Measurements from ENCODE around the gene ANKRD6.

ANKRD6 gene

DNA sequence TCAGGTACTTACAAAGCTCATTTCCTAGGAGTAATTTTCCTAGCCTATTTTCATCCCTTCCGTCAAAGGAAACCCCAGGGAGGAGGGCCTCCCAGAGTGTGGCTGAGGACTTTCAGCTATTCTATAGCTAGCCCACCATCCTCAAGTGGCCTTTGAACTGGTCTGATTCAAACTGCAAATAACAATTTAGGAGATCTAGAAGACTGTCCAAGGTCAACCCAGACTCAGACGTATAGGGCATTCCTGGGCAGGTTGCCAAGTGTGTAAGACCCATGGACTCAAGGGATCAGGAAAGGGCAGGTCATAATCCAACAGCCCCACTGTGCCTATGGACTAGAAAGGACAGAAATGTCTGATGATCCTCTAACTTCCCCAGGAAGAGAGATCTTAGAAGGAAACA is 18.7 kb upstream of the ANKRD6 start:
- DNase-seq: no peak

DNA sequence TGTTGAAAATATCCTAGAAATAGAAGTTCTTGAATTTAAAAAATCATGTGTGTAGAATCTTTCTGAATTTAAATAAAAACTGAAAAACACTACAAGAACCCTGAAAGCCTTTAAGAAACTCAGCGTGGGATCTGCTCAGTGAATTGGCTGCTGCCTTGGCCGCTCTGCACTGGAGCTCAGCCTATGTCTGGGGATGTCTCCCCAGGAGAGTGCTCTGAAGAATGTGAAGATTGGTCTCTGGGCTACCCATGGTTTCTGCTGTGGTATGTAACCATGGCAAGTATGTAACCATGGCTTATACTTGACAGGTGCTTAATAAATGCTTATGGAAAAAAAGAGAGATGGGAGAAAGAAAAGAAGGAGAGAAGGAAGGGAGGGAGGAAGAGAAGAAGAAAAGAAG is 17.8 kb upstream of the ANKRD6 start:
- no peak for DNase-seq

DNA sequence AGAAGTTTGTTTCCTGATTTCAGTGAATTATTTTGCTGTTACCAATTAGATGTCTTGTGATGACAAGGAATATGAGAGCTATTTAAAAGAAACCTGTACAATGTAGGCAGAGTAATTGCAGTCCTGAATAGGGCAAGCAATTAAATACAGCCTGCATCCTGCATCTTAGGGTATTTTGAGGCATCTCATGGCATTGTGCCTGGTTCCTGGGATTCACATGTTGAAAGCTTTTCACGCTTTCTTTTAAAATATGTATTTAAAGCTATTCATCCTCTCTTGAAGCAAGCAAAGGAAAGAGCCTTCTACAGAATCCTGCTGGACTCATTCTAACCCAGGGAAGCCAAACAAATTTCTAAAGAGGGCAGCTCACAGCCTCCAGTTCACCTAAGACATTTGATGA is 16.2 kb upstream of the ANKRD6 start:
- no peak for DNase-seq

DNA sequence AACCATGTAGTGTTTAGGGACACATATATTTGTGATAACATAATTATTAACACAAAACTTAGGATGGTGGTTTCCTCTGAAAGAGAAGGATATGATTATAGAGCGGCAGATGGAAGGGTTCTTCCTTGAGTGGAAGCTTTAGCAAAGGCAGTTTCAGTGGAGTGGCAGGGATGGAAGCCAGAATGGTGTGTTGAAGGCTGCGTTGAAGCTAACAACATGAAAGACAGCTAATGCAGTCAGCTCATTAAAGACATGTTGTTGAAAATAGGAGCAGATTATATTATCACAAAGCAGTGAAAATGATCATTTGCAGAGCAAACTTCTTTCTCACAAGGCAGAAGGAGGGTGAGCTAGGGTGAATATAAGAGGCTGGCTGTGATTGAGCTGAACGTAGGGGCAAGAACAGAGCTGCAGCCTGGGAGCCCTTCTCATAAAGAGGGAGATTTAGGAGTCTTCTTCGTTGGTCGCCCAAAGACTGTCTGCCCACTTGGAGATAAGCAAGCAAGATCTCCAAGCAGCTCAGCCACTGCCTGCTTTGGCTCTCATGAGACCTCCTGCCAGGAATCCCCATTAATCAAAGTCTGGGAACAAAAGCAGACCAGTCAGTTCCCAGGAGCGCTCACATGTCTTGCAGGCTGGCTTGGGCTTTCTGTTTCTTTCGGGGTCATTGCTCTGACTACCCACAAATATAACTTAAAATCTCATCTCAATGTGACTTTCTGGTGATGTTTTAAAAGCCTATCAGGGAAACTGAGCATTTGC is 2.6 kb upstream of the ANKRD6 start:
- DNase-seq: no peak

DNA sequence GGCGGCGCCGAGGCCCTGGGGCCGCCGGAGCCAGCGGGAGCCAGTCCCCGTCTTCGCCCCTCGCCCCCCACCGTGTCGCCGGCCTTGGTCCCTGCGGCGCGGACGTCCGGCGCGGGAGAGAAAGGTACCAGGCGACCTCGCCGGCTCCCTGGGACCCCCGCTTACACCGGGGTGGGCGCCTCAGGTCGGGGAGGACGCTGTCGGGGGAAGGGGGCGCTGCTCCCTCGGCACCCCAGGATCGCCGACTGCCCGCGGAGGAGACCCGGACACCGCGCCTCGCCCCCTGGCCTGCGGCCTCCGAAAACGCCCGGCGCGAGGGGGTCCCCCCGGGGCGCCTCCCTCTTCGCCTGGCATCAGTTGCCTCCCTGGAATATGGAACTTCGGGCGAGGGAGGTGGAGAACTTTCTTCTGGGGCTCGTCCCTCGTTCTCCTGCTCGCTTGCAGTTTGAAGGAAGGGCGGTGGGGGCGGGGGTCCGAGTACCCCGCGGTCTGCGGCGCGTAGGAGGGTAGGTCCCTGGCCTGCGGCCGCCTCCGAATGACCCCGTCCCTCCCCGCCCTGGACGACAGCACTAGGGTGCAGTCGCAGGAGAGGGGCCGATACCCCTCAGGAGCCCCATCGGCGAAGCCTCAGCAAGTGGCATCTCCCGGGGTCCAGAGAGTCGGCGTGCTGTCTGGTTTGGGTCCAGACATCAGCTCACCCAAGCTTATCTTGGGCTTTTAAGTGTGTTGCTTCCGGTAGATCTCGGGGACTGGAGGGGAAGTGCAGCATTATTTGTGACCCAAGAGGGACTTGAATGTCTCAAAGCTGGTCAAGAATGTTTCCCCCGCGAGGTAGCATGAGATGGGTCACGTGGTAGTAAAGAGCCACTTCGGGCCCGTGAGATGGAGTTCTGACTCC is 549 bp downstream of the ANKRD6 start:
- no peak for DNase-seq

DNA sequence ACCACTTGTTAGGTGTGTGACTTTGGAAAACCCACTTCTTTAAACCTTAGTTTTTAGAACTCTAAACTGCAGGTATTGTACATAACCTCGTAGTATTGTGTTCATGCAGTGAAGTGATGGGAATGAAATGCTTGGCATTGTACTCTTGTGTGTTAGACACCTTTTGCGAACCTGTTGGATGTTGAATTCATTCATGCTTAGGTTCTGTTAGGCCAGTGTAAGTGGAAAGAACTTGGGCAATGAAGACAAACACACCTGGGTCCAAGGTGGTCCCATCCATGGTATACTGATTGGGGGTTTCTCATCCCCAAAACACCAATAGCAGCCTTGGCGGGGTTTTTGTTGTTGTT is 1.2 kb downstream of the ANKRD6 start:
- no peak for DNase-seq

DNA sequence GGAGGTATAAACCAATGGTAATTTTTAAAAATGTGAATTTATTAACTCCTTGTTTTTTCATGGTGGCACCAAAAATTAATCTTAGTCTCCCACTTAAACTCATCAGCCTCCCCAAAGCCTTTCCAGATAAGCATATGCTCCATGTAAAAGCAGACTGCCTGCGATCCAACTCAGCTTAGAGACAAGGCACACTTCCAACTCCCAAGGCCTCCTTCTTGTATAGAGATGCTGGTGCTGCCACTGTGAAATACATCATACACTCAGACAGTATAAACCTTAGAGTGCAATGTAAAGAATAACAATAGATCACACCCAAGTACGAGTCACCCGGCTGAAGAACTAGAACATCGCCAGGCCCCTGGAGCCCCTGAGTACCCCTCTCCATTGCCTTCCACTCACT is 2.0 kb downstream of the ANKRD6 start:
- DNase-seq: no peak

DNA sequence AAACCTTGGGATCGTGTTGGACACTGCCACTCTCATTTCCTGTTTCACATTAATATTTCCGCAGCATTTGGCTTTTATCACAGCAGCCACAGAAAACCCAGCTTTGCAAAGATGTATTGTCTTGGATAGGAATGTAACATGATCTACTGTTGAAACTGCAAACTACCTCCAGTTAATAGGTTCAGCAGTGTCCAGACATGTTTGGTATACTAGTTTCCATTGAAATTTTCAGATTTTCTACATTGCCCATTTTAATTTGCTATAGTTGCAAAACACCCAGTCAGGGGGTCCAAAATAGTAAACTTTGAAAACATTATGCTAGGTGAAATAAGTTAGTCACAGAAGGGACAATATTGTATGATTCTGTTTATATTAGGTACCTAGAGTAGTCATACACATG is 3.3 kb downstream of the ANKRD6 start:
- DNase-seq: no peak

DNA sequence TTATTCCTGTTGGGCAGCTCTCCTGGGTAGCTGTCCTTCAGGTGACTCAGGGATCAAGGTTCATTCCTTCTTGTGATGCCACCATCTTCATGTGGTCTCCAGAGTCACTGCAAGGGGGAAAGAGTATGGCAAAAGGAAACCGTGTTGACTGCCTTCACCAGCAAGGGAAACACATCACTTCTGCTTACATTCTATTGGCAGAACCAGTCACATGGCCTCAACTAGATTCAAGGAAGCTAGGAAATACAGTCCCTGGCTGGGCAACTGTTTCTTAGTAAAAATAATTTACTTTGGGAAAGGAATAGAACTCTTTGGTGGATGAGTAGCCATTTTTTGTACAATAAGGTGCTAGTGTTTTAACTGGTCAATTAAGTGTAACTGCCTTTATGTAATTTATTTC is 5.3 kb downstream of the ANKRD6 start:
- no peak for DNase-seq

DNA sequence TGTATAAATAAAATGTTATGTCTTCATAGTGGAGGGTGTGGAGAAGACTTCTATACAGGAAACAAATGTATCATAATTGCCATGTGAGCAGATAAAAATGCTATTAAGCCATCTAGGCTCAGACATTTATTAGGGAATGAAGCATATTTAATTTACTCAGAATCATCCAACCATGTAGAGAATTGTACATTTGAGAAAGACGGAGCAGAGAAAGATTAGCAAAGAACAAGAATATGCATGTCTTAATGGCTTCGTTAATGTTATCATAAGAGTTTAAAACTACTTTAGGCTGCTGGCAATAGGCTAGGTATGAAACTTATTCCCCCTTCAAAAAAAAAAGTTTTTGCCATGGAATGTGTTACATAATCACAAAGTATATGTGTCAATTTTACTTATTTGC is 6.1 kb downstream of the ANKRD6 start:
- DNase-seq: no peak

DNA sequence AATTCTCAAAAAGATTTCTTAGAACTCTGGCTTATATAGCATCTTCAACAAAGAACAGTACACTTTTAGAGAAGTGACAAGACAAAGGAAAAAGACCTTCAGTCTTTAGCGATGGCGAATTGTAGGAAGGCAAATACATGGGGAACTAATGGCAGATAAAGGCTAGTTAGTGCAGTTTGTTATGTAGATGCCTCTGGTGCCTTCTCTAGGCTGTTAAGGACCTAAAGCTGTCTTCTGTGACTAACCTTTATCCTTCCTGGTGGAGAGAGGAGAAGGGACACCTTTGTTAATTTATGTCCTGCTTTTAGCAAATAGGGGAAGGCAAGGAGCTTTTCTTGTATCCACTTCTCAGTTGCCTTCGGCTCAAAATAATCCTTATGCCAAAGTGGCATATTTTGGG is 7.2 kb downstream of the ANKRD6 start:
- DNase-seq: no peak

DNA sequence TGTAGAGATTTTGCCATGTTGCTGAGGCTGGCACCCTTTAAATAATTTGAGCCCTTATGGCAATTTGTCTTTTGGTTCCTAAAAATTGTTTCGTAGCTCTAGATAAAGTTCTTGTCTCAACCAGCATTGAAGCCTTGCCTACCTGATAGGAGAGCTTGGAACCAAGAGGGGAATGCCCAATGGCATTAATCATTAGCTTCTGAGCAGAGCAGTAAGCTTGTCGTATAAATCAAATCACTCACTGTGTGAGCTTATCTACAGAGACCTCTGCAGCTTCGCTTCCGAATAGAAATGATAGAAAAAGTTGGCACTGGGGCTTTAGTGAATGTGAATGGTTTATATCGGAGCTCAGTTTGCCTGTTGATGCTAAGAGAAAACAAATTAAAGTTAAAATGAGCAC is 10.7 kb downstream of the ANKRD6 start:
- no peak for DNase-seq

DNA sequence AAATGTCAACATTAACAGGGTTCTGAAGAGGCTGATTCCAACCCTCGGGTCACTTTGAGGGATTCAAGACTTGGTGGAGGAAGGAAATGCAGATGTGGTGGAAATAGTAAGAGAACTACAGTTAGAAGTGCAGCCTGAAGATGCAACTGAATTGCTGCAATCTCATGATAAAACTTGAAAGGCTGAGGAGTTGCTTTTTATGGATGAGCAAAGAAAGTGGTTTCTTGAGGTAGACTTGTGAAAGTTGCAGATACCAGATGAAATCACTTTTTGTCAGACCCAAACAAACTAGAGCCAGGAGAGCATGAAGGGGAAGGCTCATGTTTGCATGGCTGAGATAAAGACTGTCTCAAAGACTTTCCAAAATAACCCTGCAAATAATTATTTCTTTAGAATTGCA is 16.2 kb downstream of the ANKRD6 start:
- DNase-seq: no peak

DNA sequence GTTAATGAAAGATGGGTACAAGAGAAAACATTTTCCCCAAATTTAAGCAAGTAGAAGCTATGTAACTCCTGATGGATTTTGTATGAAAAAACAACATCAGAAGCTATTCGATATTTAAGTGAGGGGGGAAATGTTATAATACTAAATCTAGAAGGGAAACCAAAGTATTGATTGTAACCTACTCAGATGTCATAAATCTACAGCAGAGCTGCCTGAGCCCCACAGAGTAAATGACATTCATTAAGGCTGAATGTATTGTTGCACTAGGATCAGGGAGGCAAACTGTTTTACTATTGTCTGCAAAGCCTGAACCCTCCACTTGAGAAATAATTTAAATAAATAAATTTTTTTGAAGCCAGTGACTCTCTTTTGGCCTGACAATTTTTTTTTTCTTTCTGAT is 19.3 kb downstream of the ANKRD6 start:
- no peak for DNase-seq

DNA sequence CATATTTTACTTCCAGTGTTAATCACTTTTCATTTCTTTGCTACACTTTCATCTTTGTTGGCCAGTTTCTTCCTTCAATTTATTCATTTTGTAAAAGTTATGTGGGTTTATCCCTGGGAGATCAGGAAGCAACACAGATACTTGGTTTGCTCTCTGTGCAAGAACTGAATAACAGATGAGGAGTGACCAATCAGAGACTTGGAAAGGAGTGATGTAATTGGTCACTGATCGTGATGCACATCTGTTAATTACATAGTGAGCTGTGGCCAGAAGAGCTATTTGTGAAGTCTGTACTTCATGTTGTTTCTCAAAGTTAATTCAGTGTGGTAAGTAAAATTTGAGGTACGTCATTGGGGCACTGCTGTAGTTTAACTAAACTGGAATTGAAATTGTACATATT is 21.3 kb downstream of the ANKRD6 start:
- no peak for DNase-seq

DNA sequence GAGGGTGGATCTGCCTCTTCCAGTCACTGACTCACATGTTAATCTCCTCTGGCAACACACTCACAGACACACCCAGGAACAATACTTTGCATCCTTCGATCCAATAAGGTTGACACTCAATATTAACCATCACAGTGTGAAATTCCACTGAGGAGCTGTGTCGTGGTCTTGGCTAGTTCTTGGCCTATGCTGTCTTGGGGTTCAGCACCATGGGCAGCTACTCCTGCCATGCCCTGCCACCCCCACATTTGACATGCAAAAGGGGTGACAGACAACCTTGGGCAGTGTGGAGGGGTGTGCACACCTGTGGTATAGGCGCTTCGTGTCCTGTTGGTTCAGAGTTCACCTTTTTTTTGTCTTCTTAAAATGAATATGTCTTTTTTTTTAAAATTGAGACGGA is 25.8 kb downstream of the ANKRD6 start:
- DNase-seq: no peak

DNA sequence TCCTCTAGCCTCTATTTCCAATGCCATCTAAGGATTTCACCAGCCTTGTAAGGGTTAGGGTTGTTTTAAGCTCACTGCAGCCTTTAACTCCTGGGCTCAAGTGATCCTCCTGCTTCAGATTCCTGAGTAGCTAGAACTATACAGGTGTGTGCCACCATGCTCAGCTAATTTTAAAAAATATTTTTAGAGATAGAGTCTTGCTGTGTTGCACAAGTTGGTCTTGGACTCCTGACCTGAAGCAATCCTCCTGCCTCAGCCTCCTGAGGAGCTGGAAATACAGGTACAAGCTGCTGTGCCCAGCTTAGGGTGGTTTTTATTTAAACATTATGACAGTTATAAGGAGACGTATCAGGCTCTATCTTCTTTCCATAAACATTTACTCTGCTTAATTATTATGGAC is 26.5 kb downstream of the ANKRD6 start:
- no peak for DNase-seq

DNA sequence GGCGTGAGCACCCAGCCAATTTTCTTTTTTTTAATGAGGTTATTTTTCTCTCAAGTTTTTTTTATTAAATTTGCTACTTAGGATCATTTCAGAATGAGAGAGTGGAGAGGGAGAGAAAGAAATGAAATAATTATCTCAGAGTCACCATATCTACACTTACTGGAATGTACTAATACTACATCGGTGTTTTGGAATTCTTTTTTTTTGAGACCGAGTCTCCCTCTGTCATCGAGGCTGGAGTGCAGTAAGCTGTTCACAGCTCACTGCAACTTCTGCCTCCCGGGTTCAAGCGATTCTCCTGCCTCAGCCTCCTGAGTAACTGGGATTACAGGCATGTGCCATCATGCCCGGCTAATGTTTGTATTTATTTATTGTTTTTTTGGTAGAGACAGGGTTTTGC is 27.8 kb downstream of the ANKRD6 start:
- DNase-seq: no peak

DNA sequence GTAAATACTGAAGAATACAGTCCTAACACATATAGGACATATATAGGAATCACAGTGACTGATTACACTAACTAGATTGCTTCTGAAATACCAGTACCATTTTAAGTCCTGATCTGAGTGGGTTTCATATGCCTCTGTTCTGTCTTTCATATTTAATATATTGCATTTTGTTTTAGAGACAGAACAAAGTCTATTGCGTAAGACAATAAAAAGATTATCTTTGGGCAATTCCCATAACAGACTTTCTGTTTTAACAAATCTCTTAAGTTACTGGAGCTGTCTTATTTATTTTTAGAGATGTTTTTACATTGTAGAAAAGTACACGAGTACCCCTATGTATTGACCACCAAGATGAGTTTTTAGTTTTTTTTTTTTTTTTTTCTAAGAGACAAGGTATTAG is 29.6 kb downstream of the ANKRD6 start:
- DNase-seq: no peak

DNA sequence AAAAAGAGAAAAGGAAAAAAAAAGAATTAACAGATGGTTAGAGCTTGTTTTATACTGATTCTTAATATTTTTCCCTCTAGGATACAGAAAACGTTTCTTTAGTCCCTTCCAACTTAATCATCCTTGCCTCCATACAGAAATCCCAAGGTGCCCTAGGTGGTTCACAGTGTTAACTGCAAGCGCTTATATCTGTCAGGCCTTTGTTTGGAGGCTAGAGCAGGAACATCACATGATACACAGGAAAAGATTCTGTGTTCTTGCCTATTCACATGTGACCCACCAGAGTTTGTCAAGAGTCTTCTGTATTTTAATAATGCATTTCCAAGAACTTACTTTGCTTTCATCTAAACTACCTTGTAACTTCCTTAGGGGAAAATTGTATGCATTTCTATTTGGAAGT is 31.3 kb downstream of the ANKRD6 start:
- DNase-seq: no peak

DNA sequence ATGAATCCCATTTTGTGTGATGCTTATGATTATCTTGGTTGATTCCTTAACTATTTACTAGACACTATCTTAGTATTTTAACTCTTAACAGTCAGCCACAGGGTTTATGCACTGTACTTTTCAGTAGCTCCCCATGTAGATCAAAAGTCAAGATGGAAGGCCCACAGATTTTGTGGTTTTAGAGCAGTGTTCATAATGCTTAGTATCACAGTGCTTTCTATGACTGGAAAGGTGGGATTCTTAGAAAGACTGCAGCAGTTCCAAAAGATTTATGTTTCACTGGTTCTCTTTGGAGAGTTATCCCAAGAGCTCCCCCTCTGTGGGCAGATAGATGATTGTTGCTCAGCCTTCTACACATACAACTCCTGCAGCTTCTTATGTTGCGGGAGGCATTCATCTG is 34.5 kb downstream of the ANKRD6 start:
- no peak for DNase-seq

DNA sequence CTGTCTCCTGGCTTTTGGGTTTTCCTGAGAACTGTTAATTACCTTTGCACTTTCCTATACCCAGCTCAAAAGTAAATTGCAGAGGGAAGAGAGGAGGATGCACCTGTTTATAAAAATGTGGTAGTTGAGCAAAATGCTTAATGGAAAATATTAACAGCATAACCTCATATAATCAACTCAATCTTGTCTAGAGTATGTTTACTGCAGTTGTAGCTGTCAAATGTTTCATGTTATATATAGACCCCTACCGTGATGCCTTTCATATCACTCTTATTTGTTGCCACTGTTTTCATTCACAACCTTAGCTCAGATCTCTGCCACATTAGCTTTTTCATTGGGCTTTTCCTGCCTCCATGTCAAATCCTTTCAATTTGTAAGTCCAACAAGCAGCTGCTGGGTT is 36.0 kb downstream of the ANKRD6 start:
- no peak for DNase-seq

DNA sequence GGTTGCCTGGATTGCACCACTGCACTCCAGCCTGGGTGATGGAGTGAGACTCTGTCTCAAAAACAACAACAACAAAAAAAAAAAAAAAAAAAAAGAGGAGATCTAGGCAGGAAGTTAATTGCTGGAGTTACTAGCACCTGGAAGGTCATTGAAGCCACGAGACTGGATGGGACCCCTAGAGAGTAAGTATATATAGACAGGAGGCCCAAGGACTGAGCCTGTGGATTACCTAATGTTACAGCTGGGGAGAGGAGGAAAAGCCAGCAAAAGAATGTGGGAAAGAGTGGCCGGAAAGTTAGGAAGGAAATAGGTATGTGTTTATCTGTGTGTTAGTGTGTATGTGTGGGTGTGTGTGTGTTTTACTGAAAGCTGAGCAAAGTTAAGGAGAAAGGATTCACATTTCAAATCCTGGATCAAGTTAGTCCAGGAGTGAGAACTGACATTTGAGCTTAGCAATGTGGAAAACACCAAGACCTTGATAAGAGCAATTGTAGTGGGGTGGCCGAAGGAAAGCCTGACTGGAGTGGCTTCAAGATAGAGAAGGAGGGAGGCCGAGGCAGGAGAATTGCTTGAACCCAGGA is 38.4 kb downstream of the ANKRD6 start:
- no peak for DNase-seq

DNA sequence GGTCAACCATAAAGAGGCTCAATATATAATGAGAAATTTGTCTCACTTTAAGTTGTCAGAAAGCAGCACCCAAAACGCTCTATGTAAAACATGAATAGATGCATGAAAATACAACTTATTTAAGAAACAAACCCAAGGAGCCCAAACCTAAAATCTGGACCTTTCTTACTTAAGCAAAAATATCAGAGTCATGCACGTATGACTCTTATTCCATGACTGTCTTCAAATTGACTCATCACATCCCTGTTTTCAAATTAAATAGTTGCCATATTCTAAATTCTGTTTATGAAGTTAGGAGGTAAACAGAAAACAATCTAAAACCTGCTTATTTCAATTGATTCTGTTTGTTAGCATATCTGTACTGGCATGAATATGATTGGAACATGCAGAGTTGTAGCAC is 42.1 kb downstream of the ANKRD6 start:
- DNase-seq: peak; percentile 6

Data from EL (cell line).